GM21825 (cell line): ENCODE results near the gene RPE.

Experiments
- ATAC-seq: cut with Tn5 transposase; IDR thresholded peaks from one replicate; pipeline ENCODE4 v1.9.1; 2021; ENCODE audit warnings: mild to moderate bottlenecking, moderate library complexity; ENCODE audit not compliant: unreplicated experiment

Gene RPE

GRCh38 chr2:210000464-210001324 lies 1.7 kb upstream of the RPE start:
- no peak for ATAC-seq

GRCh38 chr2:210003359-210003758 lies 921 bp downstream of the RPE start:
- ATAC-seq: no peak

GRCh38 chr2:210004881-210005280 lies 2.4 kb downstream of the RPE start:
- no peak for ATAC-seq

- ATAC-seq: no peak
Measured at GRCh38 chr2:210007895-210008294, 5.5 kb downstream of the RPE start.

- no peak for ATAC-seq
Measured at GRCh38 chr2:210009126-210009525, 6.7 kb downstream of the RPE start.

- no peak for ATAC-seq
Measured at GRCh38 chr2:210009896-210010295, 7.5 kb downstream of the RPE start.

- no peak for ATAC-seq
Measured at GRCh38 chr2:210020138-210020537, 17.7 kb downstream of the RPE start.

GRCh38 chr2:210022824-210023223 lies 20.4 kb downstream of the RPE start:
- ATAC-seq: no peak

GRCh38 chr2:210027608-210028007 lies 25.2 kb downstream of the RPE start:
- ATAC-seq: no peak

- no peak for ATAC-seq
Measured at GRCh38 chr2:210028178-210028577, 25.7 kb downstream of the RPE start.

- no peak for ATAC-seq
Measured at GRCh38 chr2:210034087-210034683, 31.7 kb downstream of the RPE start.

- ATAC-seq: no peak
Measured at GRCh38 chr2:210035679-210036078, 33.2 kb downstream of the RPE start.

- no peak for ATAC-seq
Measured at GRCh38 chr2:210038078-210038477, 35.6 kb downstream of the RPE start.

GRCh38 chr2:210046851-210047500 lies 44.5 kb downstream of the RPE start:
- ATAC-seq: no peak

- ATAC-seq: no peak
Measured at GRCh38 chr2:210049831-210050230, 47.4 kb downstream of the RPE start.

GRCh38 chr2:210050885-210051284 lies 48.4 kb downstream of the RPE start:
- ATAC-seq: no peak

- ATAC-seq: no peak
Measured at GRCh38 chr2:210054696-210055095, 52.3 kb downstream of the RPE start.

GRCh38 chr2:210055825-210056224 lies 53.4 kb downstream of the RPE start:
- no peak for ATAC-seq

- ATAC-seq: no peak
Measured at GRCh38 chr2:210063306-210063705, 60.9 kb downstream of the RPE start.
